GM19043 (cell line): ENCODE data around the gene WDR4.
"Not testable (repeated sequence)": the region's sequence is repeated elsewhere in the genome, so short reads cannot be mapped to it uniquely, and the experiment has no call there.

Source experiments
- ATAC-seq: cut with Tn5 transposase; IDR thresholded peaks from one replicate; pipeline ENCODE4 v1.9.1; 2021; ENCODE audit warnings: low read depth; ENCODE audit not compliant: unreplicated experiment

Gene WDR4

DNA sequence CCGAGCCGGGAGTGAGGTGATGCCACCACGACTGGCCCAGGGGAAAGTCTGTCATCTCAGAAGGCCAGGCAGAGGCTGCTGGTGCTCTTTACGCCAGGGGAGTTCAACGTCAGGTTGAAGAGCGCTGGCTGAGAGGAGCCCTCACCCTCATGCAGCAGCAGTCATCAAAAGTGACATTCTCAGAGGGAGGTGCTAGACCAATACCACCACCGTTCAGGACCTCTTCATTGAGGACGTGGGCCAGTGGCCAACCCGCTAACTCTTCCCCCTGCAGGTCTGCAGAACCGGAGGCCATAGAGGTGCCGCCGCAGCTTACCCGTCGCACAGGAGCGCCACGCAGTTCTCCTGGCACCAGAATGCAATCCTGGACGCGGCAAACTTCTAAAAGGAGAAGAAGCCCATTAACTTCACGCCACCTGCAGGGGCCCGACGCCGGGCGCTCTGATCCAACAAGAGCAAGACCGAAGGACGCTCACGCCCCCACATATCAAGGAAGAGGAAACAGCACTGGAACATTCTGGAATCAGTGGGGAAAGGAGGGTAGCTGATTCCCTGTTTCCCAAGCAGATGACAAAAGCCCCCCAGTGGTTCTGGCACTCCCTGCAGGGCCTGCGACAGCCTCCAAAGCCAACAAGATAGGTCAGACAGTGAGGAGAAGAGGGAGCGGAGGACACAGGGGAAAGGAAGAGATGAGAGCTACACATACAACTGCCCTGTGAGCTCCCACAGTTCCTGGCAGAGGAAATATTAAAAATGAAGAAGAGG lies 24.9 kb downstream of the WDR4 start:
- ATAC-seq = no peak

DNA sequence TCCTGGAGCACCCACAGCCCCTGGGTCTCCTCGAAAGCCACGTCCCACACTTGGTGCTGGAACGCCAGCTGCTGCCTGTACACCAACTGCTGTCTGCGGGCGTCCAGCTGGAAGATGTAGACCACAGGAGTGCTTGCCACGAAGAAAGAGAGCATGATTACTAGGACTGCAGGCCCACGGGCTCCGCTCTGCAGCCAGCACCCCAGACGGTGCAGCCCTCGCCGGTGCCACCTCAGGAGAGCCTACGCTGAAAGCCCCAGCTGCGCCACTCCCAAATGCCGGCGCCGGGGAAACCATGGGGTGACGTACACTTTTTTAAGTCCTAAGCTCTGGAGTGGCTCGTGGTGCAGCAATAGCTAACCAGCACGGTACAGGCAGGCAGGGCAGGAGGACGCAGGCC lies 25.7 kb downstream of the WDR4 start:
- ATAC-seq = no peak

DNA sequence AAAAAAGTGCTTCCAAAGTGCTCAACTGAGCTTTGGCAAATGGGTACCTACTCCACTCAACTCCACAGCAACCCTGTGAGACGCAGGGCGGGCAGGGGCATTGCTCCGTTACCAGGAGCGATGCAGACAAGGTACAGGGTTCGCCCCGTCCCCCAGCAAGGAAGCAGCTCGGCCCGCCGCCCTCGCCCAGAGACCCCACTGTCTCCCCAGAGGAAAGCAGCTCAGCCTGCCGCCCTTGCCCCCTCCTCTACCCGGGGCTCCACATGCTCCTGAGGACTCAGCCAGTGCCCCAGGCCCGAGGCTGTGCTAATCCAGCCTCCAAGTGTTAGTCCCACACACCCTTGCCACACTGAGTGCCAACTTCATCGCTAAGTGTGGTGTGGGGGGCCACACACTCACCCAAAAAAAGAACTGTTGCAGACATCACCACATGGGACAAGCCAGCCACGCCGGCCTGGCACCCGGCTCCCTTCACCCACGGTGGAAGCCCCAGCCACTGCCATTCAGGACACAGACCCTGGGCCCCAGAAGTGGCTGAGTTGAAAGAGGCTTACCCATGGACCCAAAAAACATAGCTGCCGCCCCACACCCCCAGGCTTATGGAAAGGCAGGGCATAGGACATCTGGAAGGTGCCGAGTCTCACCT lies 26.3 kb downstream of the WDR4 start:
- no peak for ATAC-seq

DNA sequence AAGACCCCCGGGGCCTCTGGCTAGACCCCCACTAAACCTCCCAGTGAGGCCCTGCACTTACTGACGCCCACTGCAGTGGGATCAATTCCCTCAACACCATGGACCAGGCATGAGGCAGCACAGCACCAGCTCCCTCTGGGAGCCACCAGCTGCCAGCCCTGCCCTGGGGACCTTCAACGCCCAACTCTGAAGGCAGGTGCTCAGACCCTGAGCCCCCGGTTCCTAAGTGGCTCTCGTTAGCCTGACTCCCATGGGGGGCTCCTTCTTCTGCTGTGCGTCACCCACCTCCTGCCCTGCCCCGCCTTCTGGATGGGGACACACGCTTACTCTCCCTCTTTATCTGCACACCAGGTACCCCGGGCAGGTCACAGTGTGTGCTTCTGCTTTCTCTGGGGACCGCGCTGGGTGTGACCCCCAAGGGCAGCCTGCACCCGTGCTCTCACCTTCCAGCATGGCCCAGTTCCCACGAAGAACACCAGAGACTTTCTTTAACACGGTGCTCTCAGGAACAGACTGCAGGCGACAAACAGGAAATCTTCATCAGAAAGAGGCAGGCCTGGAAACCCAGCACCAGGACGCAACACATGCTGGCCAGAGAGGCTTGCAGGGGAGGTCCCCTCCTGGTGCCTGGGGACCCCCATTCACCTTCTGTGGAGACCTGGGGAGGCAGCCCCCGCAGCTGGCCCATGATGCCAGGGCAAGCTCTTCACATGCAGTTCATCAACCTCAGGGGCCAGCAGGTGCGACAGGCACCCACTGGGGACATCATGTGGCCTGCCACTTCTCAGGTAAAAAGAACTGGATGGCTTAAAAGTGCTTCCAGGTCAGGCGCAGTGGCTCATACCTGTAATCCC lies 27.3 kb downstream of the WDR4 start:
- ATAC-seq = no peak

DNA sequence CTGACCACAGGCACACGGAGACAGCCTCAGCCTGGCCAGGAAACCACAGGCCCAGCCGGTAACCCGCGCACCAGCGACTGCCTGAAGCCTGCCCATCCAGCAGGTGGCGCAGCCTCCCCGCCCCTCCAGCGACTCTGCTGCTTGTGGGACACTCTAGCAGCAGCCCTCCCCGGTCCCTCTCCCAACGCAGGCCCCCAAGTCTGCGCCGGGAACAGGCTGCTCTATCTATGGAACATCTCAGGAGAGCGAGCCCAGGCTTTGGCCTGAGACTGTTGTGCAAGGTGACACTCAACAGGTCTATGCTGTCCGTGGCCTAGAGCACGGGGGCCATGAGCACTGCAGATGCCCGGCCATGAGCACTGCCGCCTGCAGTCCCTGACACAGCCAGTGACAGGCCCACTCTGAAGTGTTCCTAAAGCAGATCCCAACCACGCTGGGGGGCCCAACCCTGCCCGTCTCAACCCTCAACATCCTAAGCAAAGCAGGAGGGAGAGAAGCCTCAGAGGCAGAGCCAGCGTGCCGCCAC lies 28.4 kb downstream of the WDR4 start:
- ATAC-seq = no peak

GRCh38 chr21:42850463-42850862 lies 28.9 kb downstream of the WDR4 start:
- no peak for ATAC-seq

DNA sequence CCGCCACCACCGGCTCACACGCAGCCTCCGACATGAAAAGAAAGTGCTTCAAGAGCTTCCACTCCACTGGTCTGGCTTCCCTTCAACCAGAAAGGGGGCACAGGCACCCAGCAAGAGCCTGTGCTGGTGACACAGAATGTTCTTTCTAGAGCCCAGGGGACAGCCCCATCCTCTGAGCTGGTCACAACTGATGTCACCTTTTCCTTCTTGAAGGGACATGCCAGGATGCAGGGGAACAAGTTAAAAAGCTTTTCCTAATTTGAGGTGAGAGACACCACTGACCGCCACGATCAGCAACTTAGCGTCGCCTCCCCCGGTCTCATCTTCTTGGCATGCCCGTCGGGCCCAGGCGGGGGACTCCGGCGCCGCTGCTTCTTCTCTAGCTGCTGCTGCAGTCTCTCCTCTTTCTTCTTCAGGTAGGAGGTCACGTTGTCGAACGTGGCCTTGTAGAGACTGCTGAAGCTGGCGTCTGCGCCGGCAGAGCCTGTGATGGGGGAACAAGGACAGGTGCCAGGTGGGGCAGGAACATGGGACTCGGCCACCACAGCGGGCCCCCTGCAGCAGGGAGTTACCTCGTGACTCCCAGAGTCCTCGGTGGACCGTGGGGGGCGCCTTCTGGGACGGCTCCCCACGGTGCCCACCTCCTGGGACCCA lies 29.5 kb downstream of the WDR4 start:
- ATAC-seq = no peak

DNA sequence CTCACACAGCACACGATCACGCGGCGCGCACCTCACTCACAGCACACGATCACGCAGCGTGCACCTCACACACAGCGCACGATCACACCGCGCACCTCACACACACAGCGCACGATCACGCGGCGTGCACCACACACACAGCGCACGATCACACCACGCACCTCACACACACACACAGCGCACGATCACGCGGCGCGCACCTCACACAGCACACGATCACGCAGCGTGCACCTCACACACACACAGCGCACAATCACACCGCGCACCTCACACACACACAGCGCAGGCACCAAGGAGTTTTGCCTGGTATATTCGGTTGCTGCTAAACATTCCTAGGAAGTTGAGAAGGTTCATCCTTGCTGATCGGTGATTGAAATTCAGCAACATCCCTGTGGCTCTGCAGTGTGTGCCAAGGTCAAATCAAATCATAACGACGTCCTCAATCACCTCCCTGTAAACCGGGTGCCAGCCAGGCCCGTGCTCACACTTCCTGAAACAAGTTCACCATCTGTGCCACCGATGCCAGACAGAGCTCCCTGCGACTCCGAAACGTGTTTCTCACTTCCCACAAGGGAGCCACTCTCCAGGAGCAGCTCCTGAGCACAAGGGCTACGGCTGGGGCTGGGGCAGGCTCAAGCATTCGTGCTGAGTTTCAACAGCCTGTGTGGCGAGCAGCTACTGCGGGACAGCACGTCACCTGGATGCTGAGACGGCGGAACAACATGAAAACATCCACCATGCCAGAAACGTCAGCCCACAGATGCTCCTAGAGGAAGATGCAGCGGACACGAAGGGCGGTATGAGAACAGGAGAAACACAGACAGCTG lies 30.2 kb downstream of the WDR4 start:
- ATAC-seq = no peak

- ATAC-seq = not testable (repeated sequence)
These were observed 31.0 kb downstream of the WDR4 start for GRCh38 chr21:42848144-42848931.

GRCh38 chr21:42847726-42848125 lies 31.6 kb downstream of the WDR4 start:
- no peak for ATAC-seq

DNA sequence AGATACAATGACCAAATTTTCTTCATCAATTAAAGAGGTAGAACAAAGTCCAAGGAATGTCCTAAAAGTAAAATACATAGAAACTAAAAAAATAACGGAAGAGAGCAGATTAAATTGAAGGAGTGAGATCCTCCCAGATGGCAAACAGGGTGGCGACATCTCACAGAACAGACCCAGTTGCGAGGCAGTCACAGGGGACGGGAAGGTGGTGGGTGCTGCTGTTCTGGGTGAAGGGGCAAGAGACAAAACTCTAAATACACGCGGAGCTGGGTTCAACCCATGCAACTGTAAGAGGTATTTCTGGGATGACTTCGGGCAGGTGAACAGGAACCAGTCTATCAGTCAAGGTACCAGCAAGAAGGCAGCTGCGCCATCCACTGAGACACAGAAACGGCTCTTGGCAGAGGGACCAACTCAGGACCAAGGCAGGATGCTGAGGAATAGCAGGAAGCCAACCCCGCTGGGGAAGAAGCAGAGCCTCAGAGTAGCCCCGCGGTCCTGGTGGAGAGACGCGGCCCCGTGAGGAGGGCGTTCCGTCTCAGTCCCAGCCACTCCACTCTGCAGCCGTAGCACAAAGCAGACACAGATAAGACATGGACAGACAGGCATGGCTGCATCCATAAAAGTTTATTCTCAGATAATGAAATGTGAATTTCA lies 32.2 kb downstream of the WDR4 start:
- ATAC-seq = no peak

DNA sequence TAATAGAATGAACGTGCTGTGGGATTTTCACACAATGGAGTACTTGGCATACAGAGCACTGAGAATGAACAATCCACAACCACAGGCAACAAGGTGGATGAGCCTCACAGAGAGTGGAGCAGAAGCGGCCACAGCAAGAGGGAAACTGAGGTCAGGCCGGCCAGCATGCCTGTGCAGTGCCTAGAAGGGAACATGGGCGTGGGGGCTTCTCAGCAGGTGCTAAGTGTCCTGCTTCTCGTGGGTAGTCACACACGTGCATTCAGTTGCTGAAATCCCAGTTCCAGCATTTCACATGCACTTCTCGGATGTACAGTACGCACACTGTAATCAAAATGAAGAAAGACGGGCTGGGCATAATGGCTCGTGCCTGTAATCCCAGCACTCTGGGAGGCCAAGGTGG lies 33.1 kb downstream of the WDR4 start:
- ATAC-seq = no peak

- ATAC-seq = no peak
These were observed 33.9 kb downstream of the WDR4 start for GRCh38 chr21:42845296-42845965.

DNA sequence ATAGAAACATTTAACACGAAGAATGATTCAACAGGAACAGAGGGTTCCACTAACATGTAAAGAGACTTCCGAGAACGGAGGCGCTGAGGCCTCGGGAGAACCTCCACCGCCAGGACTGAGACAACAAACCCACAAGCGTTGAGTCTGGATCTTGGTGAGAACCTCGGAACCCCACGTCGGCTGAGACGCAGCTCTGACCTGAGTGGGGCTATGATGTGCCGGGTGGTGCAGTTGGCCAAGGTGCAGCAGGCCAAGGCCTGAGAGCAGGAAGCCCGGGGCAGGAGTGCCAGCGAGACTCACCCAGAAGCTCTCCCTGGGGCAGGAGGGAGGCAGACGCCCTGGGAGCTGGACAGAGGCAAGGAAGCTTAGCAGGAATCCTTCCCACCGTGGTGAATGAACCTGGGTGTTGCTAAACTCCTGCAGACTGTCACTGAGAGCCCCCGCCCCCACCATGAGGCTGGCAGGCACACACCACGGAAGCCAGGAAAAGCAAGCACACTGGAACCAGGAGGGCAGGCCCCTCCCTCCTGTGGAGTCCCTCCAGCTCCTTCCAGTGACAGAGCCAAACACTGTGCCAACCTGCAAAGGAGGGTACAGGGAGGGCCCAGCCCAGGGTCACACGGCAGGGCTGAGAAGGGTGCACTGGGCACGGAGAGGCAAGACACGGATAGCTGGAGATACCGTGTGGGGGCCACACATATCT lies 34.8 kb downstream of the WDR4 start:
- no peak for ATAC-seq

DNA sequence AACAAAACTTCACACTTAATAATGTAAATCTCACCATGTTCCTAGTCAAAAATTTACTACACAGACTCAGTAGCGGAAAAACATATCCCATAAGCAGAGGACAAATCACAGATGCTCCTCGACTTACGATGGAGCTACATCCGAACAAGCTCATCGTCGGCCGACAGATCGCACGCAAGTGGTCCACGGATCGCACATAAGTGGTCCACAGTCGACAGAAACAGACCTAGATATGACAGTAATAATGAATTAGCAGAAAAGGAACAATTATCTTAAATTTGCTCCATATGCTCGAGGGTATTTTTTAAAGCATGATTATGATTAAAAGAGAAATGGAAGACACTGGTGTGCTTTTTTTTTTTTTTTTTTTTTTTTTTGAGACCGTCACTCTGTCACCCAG lies 36.3 kb downstream of the WDR4 start:
- ATAC-seq = no peak

DNA sequence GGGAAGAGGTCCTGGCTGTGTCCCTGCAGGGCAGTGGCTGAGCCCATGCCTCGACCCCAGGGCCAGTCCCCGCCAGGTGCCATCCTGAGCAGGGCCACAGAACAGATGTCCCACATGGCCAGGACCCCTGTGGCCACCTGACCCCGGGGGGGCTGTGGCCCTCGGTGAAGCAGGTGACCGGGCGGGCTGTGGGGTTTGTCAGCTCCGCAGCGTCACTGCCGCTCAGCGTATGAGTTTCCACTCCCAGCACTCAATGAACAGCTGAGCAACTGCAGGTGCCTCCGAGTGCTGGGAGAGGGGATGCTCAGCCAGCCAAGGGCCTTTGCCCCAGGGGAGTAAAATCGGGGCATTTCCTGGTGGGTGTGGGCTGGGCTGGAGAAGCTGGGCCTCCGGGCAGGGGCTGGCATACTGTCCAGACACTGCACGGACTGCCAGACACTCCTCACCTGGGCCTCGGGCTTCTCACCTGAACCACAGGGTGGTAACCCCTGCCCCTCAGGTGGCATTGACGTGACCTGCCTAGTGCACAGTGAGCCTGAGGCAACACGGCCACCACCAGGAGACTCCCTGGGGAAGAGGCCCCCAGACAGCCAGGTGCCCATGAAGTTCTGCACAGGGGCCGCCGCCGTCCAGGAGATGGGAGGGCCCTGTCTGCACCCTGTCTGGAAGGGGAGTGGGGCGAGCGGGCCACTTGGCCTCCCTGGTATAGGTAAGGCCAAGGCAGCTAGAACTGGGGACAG lies 37.3 kb downstream of the WDR4 start:
- ATAC-seq = not testable (repeated sequence)
